K562 (cell line): ENCODE results near the gene GRWD1. TPM values are rescaled to one million over a fixed set of nuclear protein-coding genes. Genes with fewer than 3 reads are reported as not detected.

Experiments used
- CHCHD3 ChIP-seq: fragments of 250-450 bp; sonication (Bioruptor Pico); IDR thresholded peaks from 2 replicates; pipeline ENCODE4 v2.1.2; 2022; ENCODE audit warnings: mild to moderate bottlenecking
- ESRRB ChIP-seq: fragments of 250-450 bp; sonication (Bioruptor Pico); IDR thresholded peaks from 2 replicates; pipeline ENCODE4 v1.5.0; 2020; ENCODE audit warnings: mild to moderate bottlenecking, moderate library complexity, borderline replicate concordance
- ETS1 ChIP-seq: conservative IDR thresholded peaks from 2 replicates; pipeline ENCODE4 v1.6.1; 2011; ENCODE audit warnings: low read depth, mild to moderate bottlenecking, low read length; ENCODE audit not compliant: control insufficient read depth
- FOXJ3 ChIP-seq: sonication (generic); formaldehyde crosslinking; IDR thresholded peaks from 2 replicates; pipeline ENCODE4 v1.4.0; 2020; ENCODE audit warnings: mild to moderate bottlenecking, missing genetic modification reagents
- HMG20B ChIP-seq: fragments of 250-450 bp; sonication (Bioruptor Pico); IDR thresholded peaks from 2 replicates; pipeline ENCODE4 v1.5.0; 2021; ENCODE audit warnings: mild to moderate bottlenecking
- ILF3 ChIP-seq: fragments of 450-650 bp; IDR thresholded peaks from 2 replicates; pipeline ENCODE4 v1.6.1; 2018; ENCODE audit warnings: antibody characterized with exemption, mild to moderate bottlenecking, moderate library complexity, borderline replicate concordance
- MLX ChIP-seq, 2 experiments: fragments of 450-650 bp in 1 of 2; sonication (generic) in 1 of 2; formaldehyde crosslinking; conservative IDR thresholded peaks; 2 replicates each; pipeline versions ENCODE4 v1.4.0 to v1.8.1; 2020 to 2022; ENCODE audit warnings: mild to moderate bottlenecking in 1 of 2, missing genetic modification reagents in 1 of 2
- NFE2L1 ChIP-seq: fragments of 450-650 bp; IDR thresholded peaks from 2 replicates; pipeline ENCODE4 v1.6.1; 2016; ENCODE audit warnings: missing genetic modification characterization, low read depth, mild to moderate bottlenecking, missing compliant biosample characterization, moderate library complexity, borderline replicate concordance
- RAD21 ChIP-seq, 2 experiments: fragments of 250-450 bp in 1 of 2; fragments of 450-650 bp in 1 of 2; sonication (Bioruptor Pico) in 1 of 2; formaldehyde crosslinking in 1 of 2; IDR thresholded peaks in 1 of 2; conservative IDR thresholded peaks in 1 of 2; 2 replicates each; pipeline versions ENCODE4 v1.4.0 to v1.8.0; 2020 to 2022; ENCODE audit warnings: mild to moderate bottlenecking in 2 of 2, moderate library complexity in 1 of 2
- RREB1 ChIP-seq: fragments of 250-450 bp; sonication (Bioruptor Pico); IDR thresholded peaks from 2 replicates; pipeline ENCODE4 v1.4.0; 2020
- SLC30A9 ChIP-seq: fragments of 250-450 bp; sonication (Bioruptor Pico); IDR thresholded peaks from 2 replicates; pipeline ENCODE4 v1.8.0; 2022; ENCODE audit warnings: mild to moderate bottlenecking, moderate library complexity
- THRA ChIP-seq: fragments of 450-650 bp; IDR thresholded peaks from 2 replicates; pipeline ENCODE4 v1.6.1; 2017; ENCODE audit warnings: mild to moderate bottlenecking, moderate library complexity
- USF1 ChIP-seq: sonication (generic); formaldehyde crosslinking; IDR thresholded peaks from 2 replicates; pipeline ENCODE4 v1.9.0; 2022; ENCODE audit warnings: mild to moderate bottlenecking, missing genetic modification reagents
- ZFX ChIP-seq: sonication (generic); formaldehyde crosslinking; IDR thresholded peaks from 2 replicates; pipeline ENCODE4 v1.8.0; 2022; ENCODE audit warnings: mild to moderate bottlenecking, missing genetic modification reagents, moderate library complexity
- ZNF384 ChIP-seq: IDR thresholded peaks from 2 replicates; pipeline ENCODE4 v1.6.1; 2012; ENCODE audit warnings: low read depth, low read length, improper control_type of control experiment
- ZNF699 ChIP-seq: fragments of 250-450 bp; sonication (Bioruptor Pico); IDR thresholded peaks from 2 replicates; pipeline ENCODE4 v1.8.0; 2021; ENCODE audit warnings: mild to moderate bottlenecking, moderate library complexity; ENCODE audit not compliant: insufficient replicate concordance
- polyA plus RNA-seq, 8 experiments: library from polyadenylated mRNA; depleted of rRNA in 4 of 8; stranded (reverse) in 5 of 8; unstranded in 3 of 8; fragments of >200 nt; fragmentation: Nextera tagmentation in 2 of 8; fragmentation: Illumina TruSeq in 1 of 8; extraction: Ambion mirVana in 2 of 8; extraction: Trizol in 1 of 8; gene quantifications; 2 replicates each; pipeline versions ENCODE4 v1.2.1 to v1.2.3, GENCODE V29; 2011 to 2014; ENCODE audit warnings: inconsistent platforms in 1 of 8, missing spikeins in 1 of 8
- total RNA-seq, 7 experiments: library from RNA; depleted of rRNA in 6 of 7; stranded (reverse); fragments of >200 nt in 6 of 7; fragmentation: Illumina TruSeq in 2 of 7; extraction: Trizol in 2 of 7; gene quantifications; 2 replicates each; pipeline versions ENCODE4 v1.2.1 to v1.2.3, GENCODE V29; 2011 to 2021; ENCODE audit warnings: low replicate concordance in 1 of 7

GRWD1 gene
- total and polyA plus RNA-seq, 9 of the 15 experiments (the other 6 are each of a cell fraction or from before 2014, with no cell fraction given) = 1.5 to 87.2 (median 24.5) TPM

GRCh38 chr19:48398375-48399235, 47.2 kb upstream of the GRWD1 start (continued):
- no peak for TF ChIP-seq RREB1 (CRISPR knock-in tag)
- no peak for TF ChIP-seq ESRRB (CRISPR knock-in tag)
- TF ChIP-seq ZNF384 = no peak
- no peak for TF ChIP-seq SLC30A9 (CRISPR knock-in tag)
- peak; percentile 88 for TF ChIP-seq ZFX
- TF ChIP-seq HMG20B = no peak
- no peak for TF ChIP-seq THRA
- no peak for TF ChIP-seq ZNF699 (CRISPR knock-in tag)
- TF ChIP-seq FOXJ3 (CRISPR knock-in tag) = no peak
- no peak for TF ChIP-seq NFE2L1 (tag)
- no peak for TF ChIP-seq RAD21 (CRISPR knock-in tag; conservative IDR thresholded peaks at IDR 0.05 in 1 of 2, IDR thresholded peaks at IDR 0.05 in 1 of 2)
- no peak for TF ChIP-seq ILF3
- TF ChIP-seq CHCHD3 (CRISPR knock-in tag) = no peak
- no peak; the same call in 1 of the 2 replicates for TF ChIP-seq ETS1
- TF ChIP-seq USF1 (CRISPR knock-in tag) = no peak
- TF ChIP-seq MLX (CRISPR knock-in tag; conservative IDR thresholded peaks at IDR 0.05) = no peak
